HG03432 (cell line): Measurements from ENCODE around the gene WDR38.

Experiments
- ATAC-seq: cut with Tn5 transposase; IDR thresholded peaks from one replicate; pipeline ENCODE4 v1.9.1; 2021; ENCODE audit warnings: mild to moderate bottlenecking, moderate library complexity; ENCODE audit not compliant: unreplicated experiment

The WDR38 gene

DNA sequence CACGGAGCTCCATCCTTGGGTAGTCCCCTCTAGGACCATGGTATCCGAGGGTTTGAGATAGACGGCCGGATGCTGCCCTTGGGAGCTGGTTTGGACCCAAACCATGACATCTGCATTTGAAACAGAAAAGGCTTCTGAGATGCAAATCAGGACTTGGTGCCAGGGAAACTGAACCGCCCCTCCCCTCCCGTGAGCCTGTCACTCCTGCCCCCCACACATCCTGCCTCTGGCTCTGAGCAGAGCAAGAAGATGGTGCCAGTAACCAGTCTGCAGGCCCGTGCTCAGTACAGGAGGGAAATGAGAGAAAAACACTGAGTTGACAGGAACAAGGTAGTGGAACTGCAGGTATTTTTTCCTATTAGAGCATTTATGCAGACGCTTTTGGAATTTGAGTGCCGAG, 27.2 kb downstream of the WDR38 start:
- no peak for ATAC-seq

DNA sequence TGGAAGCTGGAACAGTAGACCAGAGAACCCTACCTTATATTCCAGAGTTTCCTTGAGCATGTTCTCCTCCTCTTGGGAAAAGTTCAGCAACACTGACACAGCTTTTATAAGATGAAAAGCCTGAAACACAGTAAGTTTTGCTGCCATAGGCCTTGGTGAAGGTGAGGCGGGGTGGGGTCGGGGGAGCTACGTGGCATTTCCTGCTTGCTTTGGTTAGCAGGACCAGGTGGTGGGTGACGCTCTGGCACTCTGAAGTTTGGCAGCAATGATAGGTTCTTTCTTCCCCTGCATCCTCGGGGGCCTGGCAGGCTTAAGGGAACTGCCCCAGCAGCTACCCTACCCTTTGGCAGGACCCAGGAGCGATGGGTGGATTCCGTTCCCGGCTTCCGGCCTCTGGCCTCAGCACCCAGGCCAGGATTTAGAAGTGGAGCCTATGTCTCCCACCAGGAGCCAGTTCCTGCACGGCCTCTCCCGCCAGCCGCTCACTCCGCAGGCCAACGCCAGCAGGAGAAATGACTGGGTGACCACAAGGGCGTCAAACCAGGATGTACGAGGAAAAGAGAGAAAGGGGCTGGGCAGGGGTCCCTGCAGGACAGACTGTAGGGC, 28.0 kb downstream of the WDR38 start:
- no peak for ATAC-seq

DNA sequence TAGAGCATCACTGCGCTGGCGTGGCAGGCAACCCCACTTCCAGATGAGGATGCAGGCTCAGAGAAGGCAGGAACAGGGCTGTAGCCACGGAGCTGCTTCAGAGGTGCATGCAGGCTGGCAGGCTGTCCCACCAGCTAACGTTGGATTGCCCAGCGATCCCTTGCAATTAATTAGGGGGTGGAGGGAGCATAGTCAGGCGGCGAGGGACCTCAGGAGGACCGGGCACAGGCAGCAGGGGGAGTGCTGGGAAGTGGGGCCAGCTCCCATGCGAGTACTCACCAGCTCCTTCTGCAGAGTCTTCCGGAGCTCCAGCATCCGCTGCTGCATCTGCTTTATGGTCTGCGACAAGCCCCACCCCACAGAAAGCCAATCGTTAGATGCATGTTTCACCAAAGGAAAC, 29.0 kb downstream of the WDR38 start:
- ATAC-seq, result no peak

DNA sequence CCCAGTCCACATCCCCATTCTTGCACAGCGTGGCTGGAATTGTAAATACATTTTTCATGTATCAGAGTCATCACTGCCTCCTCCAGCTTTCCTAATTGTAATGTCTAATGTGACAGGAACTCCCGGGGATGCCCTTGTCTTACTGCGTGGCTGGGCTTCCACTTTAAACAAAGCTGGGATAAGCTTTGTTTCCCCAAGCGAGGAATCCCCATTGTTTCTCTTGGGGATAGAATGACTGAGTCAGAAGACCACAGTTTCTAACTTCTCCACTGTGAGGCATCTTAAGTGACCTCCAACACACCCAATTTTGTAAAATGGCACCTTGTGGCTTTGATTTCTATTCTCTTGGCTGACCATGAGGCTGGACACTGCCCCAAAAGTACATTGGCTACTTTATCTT, 31.1 kb downstream of the WDR38 start:
- no peak for ATAC-seq

DNA sequence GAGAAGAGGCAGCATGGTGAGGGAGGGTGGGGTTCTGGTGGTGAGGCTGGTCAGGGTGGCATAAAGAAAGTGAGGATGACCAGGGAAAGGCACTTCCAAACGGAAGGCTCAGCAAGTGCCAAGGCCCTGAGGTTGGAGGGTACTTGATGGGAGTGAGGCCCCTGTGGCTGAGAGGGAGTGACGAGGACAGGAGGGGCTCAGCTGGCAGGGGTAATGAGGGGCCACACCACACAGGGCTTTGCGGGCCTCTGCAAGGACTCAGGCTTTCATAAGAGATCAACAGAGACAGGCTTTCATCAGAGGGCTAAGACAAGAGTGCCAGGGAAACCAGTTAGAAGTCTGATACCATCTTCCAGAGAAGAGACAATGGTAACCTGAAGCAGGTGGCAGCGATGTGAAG, 32.3 kb downstream of the WDR38 start:
- no peak for ATAC-seq

DNA sequence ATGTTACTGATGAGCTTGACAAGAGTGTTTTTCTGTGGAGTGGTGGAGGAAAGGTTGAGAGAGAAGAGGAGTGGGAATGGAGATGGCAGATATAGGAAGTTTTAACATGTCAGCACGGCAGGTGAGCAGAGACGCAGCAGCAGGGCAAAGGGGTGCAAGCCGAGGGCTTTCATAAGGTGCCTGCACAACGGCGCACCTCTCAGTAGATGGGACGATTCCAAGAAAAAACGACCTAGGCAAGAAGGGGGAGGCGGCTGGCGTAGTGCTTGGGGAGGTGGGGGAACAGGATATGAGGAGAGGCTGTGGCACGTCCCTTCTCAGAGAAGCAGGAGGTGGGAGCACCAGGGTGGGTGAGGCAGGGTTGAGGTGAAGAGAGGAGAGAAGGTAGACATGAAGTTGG, 33.2 kb downstream of the WDR38 start:
- ATAC-seq, result no peak

DNA sequence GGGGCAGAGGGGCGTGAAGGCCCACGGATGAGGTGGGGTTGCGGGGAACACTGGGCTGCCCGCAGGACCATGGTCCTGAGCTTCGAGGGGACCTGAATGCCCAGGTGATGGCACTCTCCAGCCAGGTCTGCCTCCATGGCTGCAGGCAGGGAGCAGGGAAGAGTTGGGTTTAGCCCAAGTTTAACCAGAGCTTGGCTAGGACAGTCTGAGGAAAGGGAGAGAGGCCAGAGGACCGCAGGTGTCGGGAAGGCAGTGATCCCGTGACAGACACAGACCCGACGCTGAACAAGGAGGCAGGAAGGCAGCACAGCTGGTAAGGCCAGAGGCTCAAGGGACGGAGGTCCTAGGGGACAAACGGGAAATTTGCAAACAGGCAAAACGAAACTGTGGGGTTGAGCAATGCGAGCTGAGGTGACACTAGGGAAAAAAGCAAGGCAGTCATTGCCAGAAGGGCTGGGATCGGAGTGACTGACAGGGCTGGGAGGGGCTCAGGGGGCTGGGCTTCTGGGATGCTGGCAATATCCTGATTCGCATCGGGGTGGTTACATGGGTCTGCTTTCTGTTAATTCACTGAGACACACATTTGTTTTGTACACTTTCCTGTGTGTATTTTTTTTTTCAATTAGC, 33.7 kb downstream of the WDR38 start:
- ATAC-seq, result no peak

DNA sequence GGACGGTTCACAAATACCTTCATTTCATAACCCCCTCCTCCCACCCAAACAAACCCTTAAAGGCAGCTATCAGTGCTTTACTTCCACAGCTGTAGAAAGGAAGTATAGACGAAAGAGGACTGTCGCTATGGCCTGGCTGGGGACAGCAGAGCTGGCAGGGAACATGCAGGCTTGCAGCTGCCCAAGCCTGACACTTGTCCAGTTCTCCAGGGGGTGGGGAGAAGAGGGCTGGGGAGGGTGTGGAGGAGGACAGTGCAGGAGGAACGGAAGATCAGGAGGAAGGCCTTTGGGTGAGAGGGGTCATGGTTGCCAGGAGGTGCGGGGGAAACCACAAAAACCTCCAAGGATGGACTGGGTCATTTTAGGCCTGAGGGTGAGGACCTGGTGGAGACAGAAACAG, 34.6 kb downstream of the WDR38 start:
- no peak for ATAC-seq

DNA sequence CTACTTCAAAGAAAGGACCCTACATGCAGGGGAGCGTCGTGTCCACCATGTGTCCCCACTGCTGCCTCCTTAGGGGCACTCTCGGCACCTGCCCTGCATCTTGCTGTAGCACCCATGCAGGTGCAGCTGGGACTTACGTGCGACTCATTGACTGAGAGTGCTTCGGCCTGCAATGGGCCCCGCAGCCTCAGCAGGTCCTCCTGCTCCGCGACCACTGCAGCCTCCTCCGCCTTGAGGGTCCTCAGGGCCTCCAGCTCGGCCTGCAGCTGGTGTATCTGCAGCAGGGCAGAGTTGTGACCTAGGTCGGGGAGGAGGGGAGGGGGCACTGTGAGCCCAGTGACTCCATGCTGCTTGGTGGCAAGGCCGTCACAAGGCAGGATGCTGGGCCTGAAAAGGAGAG, 35.7 kb downstream of the WDR38 start:
- no peak for ATAC-seq

DNA sequence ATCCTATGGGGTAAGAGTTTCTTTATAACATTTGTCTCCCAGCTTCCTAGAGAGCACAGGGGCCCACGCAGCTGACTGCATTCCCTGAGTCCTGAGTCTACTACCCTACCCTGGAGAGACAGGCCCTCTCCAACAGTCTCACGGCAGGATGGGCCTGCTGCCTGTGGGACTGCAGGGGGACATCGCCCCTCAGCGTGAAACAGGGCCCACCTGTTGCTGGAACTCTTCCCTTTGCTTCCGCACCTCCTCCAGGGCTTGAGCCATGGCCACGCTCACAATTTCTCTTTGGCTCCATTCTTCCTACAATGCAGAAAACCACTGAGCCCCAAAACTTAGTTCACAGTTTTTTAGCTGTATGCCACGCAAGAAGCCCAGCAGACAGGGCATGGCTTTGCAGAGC, 36.9 kb downstream of the WDR38 start:
- no peak for ATAC-seq

DNA sequence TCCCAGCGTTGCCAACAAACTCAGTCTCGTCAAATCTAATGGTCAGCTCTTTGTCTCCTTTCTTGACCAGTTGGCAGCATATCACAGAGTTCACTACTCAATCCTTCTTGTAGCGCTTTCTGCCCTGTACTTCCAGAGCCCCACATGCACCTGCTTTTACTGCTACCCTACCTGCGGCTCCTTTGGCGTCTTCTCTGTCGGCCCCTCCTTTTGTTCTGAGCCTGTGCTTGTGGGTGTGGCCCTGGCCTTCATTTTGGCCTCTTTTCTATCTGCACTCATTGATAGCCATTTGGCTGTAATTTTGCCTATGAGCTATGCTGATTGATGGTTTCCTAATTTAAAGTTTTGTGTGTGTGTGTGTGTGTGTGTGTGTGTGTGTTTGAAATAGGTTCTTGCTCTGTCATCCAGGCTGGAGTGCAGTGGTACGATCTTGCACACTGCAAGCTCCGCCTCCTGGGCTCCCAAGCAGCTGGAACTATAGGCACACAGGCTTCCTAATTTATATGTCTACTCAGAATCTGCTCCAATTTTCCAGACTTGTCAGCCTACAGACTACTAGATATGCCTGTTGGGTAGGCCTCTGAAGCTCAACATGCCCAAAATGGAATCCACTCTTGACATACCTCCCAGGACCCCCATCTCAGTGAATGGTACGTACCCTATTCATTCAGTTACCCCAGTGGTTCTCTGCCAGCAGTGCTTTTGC, 40.9 kb downstream of the WDR38 start:
- no peak for ATAC-seq

DNA sequence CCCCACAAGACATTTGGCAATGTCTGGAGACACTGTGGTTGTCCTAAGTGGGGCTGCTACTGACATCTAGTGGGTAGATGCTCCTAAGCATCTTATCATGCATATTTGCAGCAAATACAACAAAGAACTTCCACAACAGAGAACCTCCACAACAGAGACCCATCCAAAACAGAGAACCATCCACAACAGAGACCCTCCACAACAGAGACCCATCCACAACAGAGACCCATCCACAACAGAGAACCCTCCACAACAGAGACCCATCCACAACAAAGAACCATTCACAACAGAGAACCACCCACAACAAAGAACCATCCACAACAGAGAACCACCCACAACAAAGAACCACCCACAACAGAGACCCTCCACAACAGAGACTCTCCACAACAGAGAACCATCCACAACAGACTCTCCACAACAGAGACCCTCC, 41.5 kb downstream of the WDR38 start:
- no peak for ATAC-seq

DNA sequence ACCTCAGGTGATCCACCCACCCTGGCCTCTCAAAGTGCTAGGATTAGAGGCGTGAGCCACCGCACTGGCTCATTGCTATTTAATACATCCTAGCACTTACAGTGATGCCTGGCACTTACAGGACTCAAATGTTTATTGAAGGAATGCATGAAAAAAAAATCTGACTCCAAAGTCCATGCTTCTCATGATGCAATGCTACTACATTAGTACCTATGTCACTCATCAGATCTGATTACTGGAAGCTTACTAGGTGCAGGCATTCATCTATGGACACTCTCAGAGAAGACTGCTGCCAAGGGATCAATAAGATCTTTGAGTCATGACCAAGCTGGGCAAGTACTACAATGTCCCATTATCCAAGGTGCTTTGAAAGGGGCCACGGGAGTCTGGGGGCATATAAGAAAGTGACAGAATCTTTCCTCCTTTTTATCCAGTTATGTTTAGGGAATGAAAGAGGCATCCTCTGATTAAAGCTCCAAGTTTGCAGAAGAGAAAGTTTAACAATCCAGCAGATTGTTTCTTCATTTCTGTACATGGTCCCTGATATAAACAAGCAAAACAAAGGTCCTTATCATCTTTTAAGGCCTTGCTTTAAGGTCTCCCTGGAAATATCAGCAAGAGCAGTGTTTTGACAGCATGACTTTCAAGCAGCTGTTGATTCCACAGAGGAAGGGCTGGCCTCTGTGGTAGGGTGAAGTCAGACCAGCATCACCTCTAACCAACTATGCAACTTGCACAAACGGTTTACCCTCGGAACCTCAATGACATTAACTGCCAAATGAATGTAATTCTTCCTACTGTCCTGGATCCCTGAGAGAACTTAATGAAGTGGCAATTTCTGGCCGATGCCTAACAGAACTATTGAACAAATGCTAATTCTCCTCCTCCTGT, 44.6 kb downstream of the WDR38 start:
- no peak for ATAC-seq

DNA sequence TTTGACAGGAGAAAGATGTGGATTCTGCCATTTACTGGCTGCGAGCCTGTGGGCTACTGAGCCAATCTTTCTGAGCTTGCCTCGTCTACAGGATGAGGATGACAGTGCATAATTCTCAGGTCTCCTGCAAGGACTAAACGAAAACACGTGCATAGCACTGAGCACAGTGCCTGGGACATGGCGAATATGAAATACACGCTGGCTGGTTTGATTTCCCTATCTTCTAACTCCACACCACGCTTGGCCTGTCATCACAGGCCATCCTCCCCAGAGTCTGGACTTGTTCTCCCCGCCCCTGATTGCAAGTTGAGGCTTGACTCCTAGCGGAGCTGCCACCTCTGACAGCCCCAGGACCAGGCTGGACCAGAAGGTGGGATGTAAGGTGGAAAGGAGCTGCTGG, 46.6 kb downstream of the WDR38 start:
- ATAC-seq, result no peak

DNA sequence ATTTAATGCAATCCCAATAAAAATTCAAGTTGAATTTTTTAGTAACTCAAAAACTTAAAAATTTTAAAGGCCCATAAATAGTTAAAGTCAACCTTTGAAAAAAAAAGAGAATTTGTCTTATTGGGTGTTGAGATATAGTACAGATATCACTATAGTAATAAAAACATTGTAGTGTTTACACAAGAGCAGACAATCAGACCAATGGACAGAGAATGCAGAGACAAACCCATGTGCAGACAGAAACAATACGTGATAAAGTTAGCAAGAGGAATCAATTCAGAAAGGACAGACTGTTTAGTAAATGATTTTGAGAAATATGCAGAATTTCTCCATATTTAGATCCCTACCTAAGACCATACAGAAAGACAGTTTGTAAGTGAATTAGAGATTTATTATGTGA, 53.7 kb downstream of the WDR38 start:
- ATAC-seq, result no peak
